Ishikawa (cell line): ENCODE measurements around the gene DNAJB11.

ENCODE experiments used
- CEBPB ChIP-seq: IDR thresholded peaks from 2 replicates; pipeline ENCODE4 v1.6.1; 2012
- CREB1 ChIP-seq: IDR thresholded peaks from 2 replicates; pipeline ENCODE4 v1.6.1; 2012; ENCODE audit warnings: low read depth
- EGR1 ChIP-seq: IDR thresholded peaks from 2 replicates; pipeline ENCODE4 v1.6.1; 2012
- EP300 ChIP-seq: IDR thresholded peaks from 2 replicates; pipeline ENCODE4 v1.6.1; 2012; ENCODE audit warnings: borderline replicate concordance
- FOXM1 ChIP-seq: IDR thresholded peaks from 2 replicates; pipeline ENCODE4 v1.6.1; 2012; ENCODE audit warnings: low read depth, borderline replicate concordance
- NFIC ChIP-seq: IDR thresholded peaks from 2 replicates; pipeline ENCODE4 v1.6.1; 2012
- RAD21 ChIP-seq: IDR thresholded peaks from 2 replicates; pipeline ENCODE4 v1.6.1; 2012; ENCODE audit warnings: low read depth
- TAF1 ChIP-seq: IDR thresholded peaks from 2 replicates; pipeline ENCODE4 v1.6.1; 2012; ENCODE audit warnings: low read depth, mild to moderate bottlenecking
- TCF12 ChIP-seq: IDR thresholded peaks from 2 replicates; pipeline ENCODE4 v1.6.1; 2012; ENCODE audit warnings: low read depth
- TEAD4 ChIP-seq: IDR thresholded peaks from 2 replicates; pipeline ENCODE4 v1.6.1; 2012
- YY1 ChIP-seq: IDR thresholded peaks from 2 replicates; pipeline ENCODE4 v1.6.1; 2012; ENCODE audit warnings: low read depth
- ZBTB7A ChIP-seq: IDR thresholded peaks from 2 replicates; pipeline ENCODE4 v1.6.1; 2012; ENCODE audit warnings: low read depth
- TF ChIP-seq, protein P1 (sequence below): IDR thresholded peaks from 2 replicates; pipeline ENCODE4 v1.6.1; 2012
- TF ChIP-seq, protein P2 (sequence below): IDR thresholded peaks from 2 replicates; pipeline ENCODE4 v1.6.1; 2012
- TF ChIP-seq, protein P3 (sequence below): IDR thresholded peaks from 2 replicates; pipeline ENCODE4 v1.6.1; 2012; ENCODE audit warnings: low read depth, mild to moderate bottlenecking

DNAJB11 gene

GRCh38 chr3:186625600-186626042 is 55.1 kb downstream of the DNAJB11 start:
- TF ChIP-seq NFIC, result no peak
- TF ChIP-seq CREB1, result no peak
- TF ChIP-seq ZBTB7A, result no peak
- TF ChIP-seq EGR1, result no peak
- no peak for TF ChIP-seq CEBPB
- TF ChIP-seq, protein P1, sequence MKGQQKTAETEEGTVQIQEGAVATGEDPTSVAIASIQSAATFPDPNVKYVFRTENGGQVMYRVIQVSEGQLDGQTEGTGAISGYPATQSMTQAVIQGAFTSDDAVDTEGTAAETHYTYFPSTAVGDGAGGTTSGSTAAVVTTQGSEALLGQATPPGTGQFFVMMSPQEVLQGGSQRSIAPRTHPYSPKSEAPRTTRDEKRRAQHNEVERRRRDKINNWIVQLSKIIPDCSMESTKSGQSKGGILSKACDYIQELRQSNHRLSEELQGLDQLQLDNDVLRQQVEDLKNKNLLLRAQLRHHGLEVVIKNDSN, result no peak
- TF ChIP-seq, protein P2, sequence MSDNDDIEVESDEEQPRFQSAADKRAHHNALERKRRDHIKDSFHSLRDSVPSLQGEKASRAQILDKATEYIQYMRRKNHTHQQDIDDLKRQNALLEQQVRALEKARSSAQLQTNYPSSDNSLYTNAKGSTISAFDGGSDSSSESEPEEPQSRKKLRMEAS, result no peak
- TF ChIP-seq YY1, result no peak
- TF ChIP-seq EP300, result no peak
- TF ChIP-seq, protein P3, sequence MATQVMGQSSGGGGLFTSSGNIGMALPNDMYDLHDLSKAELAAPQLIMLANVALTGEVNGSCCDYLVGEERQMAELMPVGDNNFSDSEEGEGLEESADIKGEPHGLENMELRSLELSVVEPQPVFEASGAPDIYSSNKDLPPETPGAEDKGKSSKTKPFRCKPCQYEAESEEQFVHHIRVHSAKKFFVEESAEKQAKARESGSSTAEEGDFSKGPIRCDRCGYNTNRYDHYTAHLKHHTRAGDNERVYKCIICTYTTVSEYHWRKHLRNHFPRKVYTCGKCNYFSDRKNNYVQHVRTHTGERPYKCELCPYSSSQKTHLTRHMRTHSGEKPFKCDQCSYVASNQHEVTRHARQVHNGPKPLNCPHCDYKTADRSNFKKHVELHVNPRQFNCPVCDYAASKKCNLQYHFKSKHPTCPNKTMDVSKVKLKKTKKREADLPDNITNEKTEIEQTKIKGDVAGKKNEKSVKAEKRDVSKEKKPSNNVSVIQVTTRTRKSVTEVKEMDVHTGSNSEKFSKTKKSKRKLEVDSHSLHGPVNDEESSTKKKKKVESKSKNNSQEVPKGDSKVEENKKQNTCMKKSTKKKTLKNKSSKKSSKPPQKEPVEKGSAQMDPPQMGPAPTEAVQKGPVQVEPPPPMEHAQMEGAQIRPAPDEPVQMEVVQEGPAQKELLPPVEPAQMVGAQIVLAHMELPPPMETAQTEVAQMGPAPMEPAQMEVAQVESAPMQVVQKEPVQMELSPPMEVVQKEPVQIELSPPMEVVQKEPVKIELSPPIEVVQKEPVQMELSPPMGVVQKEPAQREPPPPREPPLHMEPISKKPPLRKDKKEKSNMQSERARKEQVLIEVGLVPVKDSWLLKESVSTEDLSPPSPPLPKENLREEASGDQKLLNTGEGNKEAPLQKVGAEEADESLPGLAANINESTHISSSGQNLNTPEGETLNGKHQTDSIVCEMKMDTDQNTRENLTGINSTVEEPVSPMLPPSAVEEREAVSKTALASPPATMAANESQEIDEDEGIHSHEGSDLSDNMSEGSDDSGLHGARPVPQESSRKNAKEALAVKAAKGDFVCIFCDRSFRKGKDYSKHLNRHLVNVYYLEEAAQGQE, result no peak
- no peak for TF ChIP-seq TAF1
- TF ChIP-seq TEAD4, result no peak
- no peak for TF ChIP-seq FOXM1
- no peak for TF ChIP-seq RAD21
- TF ChIP-seq TCF12, result no peak

GRCh38 chr3:186626254-186626847 is 55.8 kb downstream of the DNAJB11 start:
- TF ChIP-seq TCF12 (no peak), TAF1 (no peak), TEAD4 (no peak), YY1 (no peak), ZBTB7A (no peak), CEBPB (no peak), EGR1 (no peak), CREB1 (no peak), NFIC (no peak), FOXM1 (no peak), EP300 (no peak), RAD21 (no peak)
- TF ChIP-seq, protein P1, result no peak
- TF ChIP-seq, protein P2, result no peak
- TF ChIP-seq, protein P3, result no peak

DNA sequence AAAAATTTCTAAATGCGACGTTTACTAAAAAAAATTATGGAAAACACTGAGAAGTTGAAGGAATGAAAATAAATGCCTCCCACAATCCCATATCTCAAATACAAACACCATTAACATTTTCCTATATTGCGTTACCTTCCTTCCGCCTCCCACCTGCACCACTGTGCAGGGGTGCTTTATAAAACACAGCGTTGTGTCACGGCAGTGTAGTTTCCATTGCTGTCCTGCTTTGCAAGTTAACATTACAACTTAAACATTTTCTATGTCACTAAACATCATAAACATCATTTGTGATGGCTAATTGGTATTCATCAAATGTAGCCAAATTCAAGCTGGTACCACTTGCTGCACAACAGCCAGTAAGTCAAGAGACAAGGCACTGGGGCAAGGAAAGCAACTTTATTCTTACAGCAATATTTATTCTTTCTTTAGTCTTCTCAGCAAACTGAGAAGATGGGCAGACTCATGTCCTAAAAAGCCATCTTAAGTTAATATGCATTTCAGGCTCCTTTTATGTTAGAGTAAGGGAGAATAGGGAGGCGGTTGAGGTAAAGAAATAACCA is 57.4 kb downstream of the DNAJB11 start:
- no peak for TF ChIP-seq CREB1
- TF ChIP-seq EP300, result no peak
- no peak for TF ChIP-seq FOXM1
- TF ChIP-seq, protein P3, result no peak
- no peak for TF ChIP-seq TAF1
- no peak for TF ChIP-seq TEAD4
- TF ChIP-seq CEBPB, result no peak
- no peak for TF ChIP-seq EGR1
- no peak for TF ChIP-seq YY1
- no peak for TF ChIP-seq NFIC
- TF ChIP-seq TCF12, result no peak
- TF ChIP-seq, protein P1, result no peak
- TF ChIP-seq RAD21, result no peak
- no peak for TF ChIP-seq ZBTB7A
- TF ChIP-seq, protein P2, result no peak
